GM19468 (cell line): ENCODE data around the gene PKNOX2.
"Not testable (repeated sequence)": the region's sequence is repeated elsewhere in the genome, so short reads cannot be mapped to it uniquely, and the experiment has no call there.

Source experiments
- ATAC-seq: cut with Tn5 transposase; IDR thresholded peaks from one replicate; pipeline ENCODE4 v1.9.1; 2021; ENCODE audit warnings: mild to moderate bottlenecking, moderate library complexity, moderate number of reproducible peaks; ENCODE audit not compliant: unreplicated experiment; ENCODE audit errors: extremely low read depth

The PKNOX2 gene

DNA sequence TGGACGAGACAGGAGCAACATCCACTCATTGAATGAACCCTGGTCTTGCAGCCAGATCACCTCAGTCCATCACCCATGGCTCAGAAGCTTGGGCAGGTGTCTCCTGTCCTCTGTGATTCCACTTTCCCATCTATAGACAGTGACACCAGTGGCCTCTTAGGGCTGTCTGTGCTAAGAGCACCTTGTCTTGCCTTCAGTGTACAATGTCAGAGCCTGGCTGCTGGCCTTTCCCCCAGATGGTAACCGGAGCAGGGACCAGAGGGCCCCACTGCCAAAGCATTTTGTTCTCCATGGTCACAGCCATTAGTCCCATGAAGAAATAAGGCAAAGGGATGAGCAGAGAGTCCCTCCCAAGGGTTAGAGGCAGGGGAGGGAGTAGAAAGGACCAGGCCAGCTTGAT is 35.4 kb downstream of the PKNOX2 start:
- no peak for ATAC-seq

DNA sequence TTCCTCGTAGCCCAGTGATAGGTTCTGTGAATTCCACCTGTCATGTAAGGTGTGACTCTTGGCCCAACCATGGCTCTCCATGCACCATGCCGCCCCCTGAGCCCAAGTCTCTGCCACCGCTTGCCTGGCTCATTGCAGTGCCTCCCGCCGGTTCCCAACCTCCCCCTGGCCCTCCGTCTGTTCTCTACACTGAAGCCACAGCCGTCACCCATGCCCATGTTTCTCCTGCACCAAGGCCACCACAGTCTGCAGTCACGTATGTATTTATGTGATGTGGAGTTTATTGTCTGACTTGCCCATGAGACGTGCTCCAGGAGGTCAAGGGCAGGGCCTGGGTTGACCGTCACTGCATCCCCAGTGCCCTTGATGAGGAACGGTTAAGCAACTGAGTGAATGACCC is 35.9 kb downstream of the PKNOX2 start:
- ATAC-seq: no peak

DNA sequence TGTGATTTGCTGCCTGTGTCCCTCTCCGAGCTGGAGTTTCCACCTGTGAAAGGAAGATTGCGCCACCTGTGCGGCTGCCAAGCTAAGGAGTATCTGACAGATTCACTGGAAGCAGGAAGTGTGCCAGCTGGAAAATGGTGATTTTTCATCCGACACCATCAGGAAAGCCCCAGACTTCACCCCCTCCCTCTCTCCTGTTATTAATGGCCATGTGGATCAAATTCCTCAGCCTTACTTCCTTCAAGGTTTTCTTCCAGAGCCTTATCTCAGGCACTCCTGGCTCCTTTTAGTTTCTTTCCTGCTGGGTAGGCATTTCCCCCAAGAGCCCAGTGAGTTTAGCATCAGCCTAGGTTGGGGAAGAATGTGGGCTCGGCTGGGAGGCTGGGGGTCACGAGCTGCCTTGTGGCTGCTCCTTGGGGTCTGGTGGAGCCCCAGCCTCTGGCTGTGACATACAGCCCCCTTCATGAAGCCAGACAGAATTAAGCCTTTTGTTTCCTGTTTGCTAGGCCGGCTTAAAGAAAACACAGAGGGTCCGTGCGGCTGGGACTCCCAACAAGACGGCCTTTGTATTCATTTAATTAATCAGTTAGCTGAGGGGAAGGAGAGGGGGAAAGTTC is 37.1 kb downstream of the PKNOX2 start:
- ATAC-seq: no peak

DNA sequence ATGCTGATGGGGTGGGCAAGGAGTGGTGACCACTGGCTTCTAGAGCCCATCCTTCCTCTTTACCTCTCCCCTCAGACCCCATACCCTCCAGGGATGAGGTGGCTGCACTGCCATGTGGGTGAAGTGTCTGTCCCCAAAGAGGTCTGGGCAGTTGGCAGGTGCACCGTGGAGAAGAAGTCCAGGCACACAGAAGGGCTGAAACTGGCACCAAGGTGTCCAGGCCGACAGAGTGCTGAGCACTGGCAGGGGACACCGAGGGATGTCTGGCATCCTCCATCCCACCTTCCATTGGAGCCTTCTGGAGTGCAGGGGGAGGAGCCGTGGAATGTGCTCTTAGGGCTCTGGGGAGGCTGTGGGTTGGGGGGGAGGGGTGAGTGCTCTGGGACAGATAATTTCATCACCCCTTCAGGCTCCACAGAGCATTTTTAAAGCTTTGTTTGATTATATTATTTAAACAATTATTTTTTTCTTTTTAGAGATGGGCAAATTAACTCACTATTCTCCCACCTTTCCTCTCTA is 37.9 kb downstream of the PKNOX2 start:
- ATAC-seq: no peak

DNA sequence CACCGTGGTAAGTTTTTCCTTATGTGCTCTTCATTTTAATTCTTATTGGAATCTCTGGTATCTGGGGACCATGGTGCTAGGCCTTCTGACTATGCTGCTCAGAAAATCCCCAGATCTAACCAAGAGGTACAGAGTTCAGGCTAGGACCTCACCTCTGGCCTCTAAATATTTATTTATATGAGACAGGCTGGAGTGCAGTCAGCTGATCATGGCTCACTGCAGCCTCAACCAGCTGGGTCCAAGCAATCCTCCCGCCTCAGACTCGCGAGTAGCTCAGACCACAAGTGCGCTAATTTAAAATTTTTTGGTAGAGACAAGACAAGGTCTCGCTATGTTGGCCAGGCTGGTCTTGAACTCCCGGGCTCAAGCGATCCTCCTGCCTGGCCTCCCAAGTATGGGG is 38.4 kb downstream of the PKNOX2 start:
- no peak for ATAC-seq

DNA sequence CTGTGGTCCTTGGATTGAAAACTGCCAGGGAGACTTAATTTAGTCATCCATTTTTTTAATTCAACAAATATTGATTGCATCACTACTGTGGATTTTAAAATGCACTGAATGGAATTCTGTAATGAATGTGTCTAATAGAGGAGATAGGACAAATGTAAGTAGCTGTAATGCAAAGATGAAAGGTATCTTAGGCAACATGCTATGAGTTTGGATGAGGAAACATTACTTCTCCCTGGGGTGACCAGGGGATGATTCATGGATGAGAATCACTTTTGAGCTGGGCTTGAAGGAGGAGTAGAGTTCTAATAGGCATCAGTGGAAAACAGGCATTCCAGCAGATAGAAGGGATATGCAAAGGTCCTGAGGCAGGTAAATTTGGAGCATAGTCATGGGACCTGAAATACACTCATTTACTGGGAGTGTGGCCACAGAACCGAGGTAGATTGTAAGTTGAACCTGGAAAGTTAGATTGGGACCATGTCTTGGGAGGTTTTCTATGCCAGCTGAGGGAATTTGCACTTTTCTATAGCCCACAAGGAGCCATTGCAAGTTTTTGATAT is 43.4 kb downstream of the PKNOX2 start:
- no peak for ATAC-seq

DNA sequence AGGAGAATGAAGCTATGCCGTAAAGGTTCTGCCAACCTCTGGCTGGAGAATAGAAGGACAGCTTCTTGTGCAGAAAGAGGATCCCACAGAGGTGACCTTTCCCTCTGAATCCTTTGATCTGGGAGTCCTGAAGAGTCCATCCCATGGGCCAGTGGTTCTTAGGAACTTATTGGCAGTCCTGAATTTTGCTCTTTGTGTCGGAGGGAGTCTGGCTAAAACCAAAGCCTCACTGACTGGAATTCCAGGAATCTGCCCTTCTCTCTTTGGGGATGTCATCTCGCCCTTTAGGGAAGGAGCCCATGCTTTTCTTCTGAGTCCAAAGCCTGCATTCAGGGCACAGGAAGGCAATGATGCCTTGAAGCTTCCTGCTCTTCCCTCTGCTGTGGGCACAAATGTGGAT is 45.5 kb downstream of the PKNOX2 start:
- no peak for ATAC-seq

DNA sequence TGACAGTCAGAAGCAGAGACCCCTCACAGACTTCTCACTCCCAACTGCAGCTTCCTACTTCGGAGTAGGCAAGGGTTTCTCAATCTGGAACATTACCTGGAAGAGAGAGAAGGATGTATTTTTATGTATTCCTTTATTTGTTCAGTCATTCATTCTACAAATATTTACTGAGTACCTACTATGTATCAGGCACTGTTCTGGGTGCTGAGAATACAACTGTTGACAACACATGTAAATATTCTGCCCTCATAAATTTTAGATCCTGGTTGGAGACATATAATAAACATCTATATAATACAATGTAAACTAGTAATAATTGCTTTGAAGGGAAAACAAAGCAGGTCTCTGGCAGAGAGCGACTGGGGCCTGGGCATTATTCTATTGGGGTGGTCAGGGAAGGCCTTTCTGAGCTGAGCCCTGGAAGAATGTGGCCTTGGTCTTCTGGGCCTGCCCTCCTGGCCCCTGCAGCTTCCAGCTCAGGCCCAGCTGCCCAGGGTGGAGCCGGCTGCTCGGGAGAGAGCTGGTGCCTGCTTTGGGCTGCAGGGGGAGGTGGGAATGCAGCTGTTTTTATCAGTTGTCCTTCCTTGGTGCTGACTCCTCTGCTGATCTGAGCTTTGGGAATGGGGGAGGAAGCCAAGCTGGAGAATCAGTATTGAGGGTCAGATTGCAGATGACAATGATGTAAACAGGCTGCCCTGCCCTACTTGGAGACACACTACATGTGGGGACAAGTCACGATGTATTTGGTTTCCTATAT is 46.8 kb downstream of the PKNOX2 start:
- ATAC-seq: no peak

DNA sequence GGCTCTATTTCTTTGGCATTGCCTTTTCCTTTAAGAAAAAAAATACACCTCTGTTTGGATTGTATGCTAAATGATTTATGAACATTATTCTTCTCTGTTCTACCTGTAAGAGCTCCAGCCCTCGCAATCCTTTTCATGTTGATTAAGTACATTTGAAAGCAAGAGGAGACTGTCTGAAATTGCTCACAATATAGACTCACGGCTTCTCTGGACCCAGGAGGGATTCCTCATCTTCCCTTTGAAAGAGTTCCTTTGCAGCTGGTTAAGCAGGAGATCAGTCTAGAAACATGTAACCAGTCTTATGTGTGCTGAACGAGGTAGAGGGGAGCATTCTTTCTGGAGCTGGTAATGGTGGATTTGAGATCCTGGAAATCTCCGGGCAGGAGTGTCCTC is 47.4 kb downstream of the PKNOX2 start:
- ATAC-seq: no peak

DNA sequence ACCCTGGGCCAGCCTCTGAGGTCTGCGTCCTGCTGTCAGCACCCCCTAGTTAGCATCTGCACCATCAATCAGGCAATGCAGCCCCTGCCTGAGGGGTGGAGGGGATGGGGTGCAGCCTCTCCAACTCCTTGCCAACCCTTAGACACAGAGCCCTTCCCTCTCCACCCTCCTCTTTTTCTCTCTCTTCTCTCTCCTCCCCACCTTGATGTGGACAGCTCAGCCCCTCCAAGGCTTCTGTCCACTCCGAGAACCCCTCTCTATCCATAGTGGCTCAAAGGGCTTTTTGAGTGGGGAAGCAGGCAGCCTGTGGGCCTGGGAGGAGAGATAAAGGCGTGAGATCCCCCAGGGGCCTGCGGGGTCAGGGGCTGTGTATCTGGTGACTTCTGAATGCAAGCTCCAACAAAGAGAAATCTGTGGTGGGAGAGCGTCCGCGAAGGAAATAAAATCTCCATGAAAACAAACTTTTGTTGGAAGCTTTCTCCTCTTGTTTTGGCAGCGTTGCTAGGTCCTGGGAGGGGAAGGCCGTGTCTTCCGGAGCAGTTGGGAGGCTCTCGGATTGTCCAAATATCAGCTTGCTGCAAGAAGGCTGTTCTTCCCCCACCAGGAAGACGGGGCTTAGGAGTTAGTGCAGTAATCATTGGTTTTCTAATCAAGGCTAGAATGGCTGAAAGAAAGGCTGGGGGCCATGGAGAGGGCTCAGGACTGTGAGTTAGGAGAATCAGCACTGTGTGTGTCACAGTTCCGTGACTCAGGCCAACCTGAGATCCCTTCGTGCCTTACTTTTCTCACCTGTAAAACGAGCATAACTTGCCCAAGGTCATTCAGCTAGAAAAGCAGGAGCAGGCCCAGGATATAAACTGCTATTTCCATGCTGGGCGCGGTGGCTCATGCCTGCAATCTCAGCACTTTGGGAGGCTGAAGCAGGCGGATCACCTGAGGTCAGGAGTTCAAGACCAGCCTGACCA is 50.3 kb downstream of the PKNOX2 start:
- no peak for ATAC-seq

DNA sequence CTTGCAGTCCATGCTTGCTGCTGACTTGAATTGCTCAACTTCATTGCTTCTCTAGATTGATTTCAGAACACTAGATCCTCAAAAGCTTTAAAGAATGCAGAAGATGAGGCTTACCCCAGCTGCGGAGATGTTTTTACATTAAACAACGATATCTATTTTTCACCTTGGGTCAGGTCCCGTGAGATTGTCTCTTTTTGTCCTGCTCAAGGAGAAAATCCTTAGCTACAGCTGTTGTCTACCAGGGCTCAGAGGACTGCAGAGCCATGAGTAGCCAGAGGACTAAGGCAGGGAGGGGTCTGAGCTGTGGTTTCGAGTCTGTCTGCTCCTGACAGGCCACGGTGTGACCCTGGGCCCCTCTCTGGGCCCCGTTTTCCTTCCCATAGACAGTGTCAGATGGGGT is 51.4 kb downstream of the PKNOX2 start:
- no peak for ATAC-seq

DNA sequence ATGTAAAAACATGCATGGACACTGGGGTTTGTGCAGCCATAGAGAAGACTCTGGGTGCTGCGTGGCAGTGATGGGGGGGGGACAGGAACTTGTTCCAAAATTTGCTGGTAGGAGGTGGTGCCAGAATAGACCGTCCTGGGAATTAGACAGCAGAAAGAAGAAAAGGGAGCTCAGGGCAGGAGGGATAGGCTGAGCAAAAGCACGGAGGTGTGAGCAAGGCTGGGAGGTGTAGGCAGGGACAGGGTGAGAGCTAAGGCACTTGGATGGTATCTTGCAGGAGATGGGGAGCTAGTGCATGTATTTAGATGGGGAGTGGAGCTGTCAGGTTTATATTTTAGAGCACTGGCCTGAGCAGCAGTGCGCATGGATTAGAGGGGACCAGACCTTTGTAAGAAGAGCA is 53.8 kb downstream of the PKNOX2 start:
- ATAC-seq: no peak

DNA sequence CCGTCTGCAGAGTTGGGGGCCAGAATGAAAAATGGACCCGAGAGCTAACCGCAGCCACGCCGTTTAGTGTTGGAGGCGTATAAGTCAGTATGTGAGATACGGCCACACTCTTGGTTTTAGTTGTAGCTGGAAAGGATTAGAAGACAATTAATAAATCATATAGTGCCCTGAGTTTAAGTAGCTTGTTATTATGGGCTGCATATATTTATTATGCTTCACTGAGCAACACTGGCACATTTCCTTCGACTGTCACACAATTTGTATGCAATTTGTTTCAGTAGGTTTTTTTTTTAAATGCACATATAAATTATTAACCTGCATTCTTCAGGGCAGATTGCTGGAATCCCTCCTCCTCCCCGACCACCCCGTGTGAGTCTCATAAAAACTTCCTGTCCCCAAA is 56.9 kb downstream of the PKNOX2 start:
- no peak for ATAC-seq

DNA sequence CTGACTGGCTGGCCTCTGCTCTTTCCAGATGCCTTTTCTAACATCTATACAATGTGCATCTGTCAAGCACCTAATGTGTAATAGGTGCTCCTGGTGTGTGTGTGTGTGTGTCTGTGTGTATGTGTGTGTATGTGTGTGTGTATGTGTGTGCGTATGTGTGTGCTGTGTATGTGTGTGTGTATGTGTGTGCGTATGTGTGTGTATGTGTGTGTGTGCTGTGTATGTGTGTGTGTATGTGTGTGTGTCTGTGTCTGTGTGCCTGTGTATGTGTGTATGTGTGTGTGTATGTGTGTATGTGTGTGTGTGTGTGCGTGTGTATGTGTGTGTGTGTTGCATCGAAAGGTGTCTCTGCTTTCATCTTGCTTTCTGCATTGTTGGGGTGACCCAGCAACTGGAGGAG is 57.9 kb downstream of the PKNOX2 start:
- no peak for ATAC-seq

DNA sequence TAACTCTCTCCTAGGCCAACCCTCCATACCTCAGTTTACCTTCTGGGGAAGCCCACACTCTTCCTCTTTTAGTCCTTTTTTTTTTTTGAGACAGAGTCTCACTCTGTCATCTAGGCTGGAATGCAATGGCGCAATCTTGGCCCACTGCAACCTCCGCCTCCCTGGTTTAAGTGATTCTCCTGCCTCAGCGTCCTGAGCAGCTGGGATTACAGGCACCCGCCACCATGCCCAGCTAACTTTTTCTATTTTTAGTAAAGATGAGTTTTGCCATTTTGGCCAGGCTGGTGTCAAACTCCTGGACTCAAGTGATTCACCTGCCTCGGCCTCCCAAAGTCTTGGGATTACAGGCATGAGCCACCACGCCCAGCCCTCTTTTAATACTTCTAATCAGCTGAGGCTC is 58.6 kb downstream of the PKNOX2 start:
- not testable (repeated sequence) for ATAC-seq

DNA sequence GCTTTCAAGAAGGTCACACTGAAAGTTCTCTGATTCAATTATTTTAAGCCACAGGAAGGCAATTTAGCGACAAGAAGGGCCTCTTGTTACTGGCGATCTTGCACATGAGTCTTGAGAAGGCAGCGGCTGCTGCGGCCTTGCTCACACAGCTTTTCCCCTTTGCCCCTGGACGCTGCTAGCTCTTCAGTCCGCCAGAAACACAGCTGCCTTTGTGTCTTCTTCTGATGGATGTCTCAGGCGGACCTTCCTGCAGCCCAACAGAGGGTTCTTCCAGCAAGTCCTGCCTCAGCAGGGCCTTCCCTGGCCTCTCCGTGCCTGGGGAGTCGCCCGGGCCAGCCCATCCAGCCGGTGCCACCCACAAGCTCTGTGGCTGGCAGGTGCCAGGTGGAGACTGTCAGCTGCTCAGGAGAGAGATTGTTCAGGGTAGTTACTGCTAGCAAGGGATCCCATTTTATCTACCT is 59.4 kb downstream of the PKNOX2 start:
- ATAC-seq: no peak

DNA sequence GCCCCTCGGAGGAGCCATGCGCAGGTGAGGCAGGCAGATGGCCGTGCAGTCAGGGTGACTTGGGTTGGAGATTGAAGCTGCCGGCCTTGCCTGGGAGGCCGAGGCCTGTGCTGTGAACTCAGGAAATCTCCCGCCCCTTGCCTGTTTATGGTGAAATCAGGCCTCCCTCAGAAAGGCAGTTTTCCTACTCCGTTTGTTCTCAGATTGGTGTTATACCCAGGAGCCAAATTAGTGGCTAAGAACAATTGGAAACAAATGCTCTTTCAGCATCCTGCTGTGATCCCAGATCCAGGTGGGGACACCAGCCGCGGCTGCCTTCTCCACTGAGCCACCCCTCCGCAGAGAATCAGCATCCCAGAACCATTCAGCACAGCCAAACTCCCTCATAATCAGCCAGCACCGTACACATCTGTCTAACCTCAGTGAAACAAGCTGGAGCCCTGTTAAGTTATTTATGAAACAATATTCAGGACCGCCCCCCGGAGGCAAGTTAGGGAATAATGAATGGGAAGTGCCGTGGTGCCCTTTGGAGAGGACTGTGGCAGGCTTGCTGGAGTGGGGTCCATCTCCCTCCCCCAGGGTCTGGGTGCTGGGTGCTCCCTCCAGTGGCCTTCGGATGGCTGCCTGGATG is 60.0 kb downstream of the PKNOX2 start:
- no peak for ATAC-seq

DNA sequence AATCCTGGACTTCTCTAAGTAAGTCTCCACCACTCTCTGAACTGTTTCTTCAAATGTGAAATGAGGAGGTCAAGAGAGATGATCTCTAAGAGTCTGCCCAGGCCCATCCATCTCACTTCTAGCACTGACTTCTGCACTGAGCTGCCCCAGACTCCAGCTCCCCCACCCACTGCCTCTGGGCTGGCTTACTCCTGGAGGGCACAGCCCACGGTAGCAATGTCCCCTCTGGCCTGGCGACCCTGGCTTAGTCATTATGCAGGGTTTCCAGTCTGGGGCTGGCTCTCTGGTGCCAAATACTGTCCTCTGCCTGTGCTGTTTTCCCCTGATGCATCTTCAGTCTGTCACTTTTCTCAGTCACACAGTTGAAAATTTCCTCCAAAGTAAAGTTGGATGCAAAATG is 60.9 kb downstream of the PKNOX2 start:
- ATAC-seq: no peak

DNA sequence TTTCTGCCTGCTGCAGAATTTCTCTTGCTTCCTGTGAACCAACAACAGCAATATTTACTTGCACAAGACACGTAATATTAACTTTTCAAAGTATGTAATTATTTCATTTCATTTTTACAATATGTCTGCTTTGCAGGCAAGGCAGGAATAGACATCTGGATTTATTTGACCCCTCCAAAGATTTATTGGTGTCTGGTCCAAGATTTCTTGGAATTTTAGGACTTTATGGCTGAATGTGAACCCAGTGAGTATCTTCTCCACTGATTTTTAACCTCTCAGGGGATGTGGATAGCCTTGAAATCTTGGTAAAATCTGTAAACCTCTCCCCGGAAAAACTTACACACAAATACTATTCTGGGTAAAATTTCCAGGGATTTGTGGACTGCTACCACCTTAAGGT is 61.5 kb downstream of the PKNOX2 start:
- no peak for ATAC-seq

DNA sequence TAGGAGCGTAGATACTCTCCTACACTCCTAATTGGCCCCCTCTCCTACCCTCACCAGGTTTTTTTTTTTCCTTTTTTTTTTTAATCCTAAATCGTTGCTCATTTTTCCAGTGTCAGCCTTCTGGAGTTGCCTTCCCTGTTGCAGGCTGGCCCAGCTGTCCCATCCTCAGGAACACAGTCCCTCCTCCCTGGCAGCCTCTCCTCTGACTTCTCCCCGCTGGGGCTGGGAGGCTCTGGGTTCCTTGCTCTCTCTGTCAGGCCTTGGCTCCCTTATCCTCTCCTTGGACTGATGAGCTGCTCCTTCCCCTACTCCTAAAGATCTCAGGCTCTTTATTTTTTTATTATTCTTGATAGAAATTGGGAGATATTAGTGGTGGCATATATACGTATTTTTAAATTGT is 62.2 kb downstream of the PKNOX2 start:
- ATAC-seq: no peak
